GM21367 (cell line): ENCODE results near the gene ZP4.

ENCODE experiments used
- ATAC-seq: cut with Tn5 transposase; IDR thresholded peaks from one replicate; pipeline ENCODE4 v1.9.1; 2021; ENCODE audit not compliant: unreplicated experiment

ZP4 gene, protein sequence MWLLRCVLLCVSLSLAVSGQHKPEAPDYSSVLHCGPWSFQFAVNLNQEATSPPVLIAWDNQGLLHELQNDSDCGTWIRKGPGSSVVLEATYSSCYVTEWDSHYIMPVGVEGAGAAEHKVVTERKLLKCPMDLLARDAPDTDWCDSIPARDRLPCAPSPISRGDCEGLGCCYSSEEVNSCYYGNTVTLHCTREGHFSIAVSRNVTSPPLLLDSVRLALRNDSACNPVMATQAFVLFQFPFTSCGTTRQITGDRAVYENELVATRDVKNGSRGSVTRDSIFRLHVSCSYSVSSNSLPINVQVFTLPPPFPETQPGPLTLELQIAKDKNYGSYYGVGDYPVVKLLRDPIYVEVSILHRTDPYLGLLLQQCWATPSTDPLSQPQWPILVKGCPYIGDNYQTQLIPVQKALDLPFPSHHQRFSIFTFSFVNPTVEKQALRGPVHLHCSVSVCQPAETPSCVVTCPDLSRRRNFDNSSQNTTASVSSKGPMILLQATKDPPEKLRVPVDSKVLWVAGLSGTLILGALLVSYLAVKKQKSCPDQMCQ

DNA sequence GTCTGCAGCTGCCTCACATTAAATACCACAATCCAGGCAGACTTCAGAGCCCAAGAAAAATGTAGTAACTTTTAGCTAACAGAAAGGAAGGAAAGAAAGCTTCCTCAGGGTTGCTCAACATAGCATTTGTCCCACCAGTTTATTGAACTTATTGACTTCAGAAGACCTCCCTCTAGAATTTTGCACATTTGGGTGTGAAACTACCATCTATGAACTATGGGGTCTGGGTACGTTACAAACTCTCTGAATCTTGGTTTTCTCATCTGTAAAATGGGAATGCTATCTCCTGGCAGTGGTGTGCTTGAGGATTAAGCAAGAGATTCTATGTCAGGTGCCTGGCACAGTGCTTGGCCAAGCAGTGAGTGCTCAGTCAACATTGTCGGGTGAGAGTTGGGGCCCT lies at the start of gene ZP4:
TSS of gene ZP4 (minus strand) at position 101 of the 400 bp plus-strand sequence. CDS start 287 bp downstream, outside the sequence.
- no peak for ATAC-seq

- no peak for ATAC-seq
Measured at GRCh38 chr1:237938553-237938952, 47.8 kb upstream of the ZP4 start.

GRCh38 chr1:237938068-237938467 lies 47.3 kb upstream of the ZP4 start:
- no peak for ATAC-seq

- ATAC-seq, result no peak
Measured at GRCh38 chr1:237932816-237933215, 42.1 kb upstream of the ZP4 start.

DNA sequence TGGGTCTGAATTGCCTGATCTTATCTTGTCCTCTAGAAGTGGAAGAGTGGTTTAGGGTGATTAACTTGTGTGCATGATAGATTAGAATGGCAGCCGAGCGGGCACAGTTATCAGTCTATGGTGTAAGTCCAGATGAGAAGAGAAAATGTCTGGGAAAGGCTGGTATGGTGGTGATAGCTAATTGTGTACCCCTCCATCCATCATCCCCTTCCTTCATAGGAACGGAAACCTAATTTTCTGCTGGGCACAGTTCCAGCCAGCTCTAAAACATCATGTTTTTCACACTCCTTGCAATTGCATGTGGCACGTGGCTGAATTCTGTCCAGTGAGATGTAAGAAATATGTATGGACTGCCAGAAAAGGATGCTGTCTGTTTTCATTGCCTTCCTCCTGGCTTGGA lies 40.9 kb upstream of the ZP4 start:
- no peak for ATAC-seq

DNA sequence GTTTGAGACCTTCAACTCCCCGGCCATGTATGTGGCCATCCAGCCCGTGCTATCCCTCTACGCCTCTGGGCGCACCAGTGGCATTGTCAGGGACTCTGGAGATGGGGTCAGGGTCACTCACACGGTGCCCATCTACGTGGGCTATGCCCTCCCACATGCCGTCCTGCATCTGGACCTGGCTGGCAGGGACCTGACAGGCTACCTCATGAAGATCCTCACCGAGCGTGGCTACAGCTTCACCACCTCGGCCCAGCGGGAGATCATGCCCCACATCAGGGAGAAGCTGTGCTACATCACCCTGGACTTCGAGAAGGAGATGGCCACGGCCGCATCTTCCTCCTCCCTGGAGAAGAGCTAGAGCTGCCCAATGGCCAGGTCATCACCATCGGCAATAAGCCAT lies 36.5 kb upstream of the ZP4 start:
- no peak for ATAC-seq

- ATAC-seq, result no peak
Measured at GRCh38 chr1:237921306-237921705, 30.6 kb upstream of the ZP4 start.

DNA sequence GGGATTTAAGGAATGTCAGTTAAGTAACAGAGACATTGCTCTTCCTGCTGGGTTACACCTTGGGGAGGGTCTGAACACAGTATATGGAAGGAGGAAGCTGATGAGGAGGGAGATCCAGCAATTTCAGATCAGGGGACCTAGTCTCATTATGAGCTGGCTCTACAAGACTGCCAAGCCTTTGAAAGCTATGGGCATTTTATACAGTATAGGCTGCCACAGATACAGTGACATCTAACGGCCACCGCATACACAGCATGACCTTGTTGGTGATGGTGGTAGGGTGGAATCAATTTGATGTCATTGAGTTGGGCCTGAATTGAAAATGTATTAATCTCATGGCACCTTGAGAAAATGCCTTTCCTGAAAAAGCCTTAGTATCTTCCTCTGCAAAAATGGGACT lies 22.6 kb upstream of the ZP4 start:
- no peak for ATAC-seq

DNA sequence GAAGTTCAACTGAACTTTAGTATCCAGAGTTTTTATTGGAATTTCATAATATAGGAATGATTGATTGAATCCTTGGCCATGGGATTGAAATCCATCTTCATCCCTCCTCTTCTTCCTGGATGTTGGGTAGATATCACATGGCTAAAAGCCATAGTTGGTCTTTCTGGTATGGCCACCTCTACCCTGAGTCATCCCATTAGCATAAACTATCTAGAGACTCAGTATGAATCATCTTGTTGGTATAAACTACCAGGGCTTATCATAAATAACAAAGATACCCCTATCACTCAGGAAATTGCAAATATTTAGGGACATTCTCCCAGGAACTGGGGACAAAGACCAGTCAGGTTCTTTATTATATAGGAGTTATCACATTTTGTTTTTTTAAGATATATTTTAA lies 21.2 kb upstream of the ZP4 start:
- no peak for ATAC-seq

GRCh38 chr1:237910834-237911233 lies 20.1 kb upstream of the ZP4 start:
- no peak for ATAC-seq

- ATAC-seq, result no peak
Measured at GRCh38 chr1:237903961-237904360, 13.2 kb upstream of the ZP4 start.

- no peak for ATAC-seq
Measured at GRCh38 chr1:237902960-237903743, 12.4 kb upstream of the ZP4 start.

DNA sequence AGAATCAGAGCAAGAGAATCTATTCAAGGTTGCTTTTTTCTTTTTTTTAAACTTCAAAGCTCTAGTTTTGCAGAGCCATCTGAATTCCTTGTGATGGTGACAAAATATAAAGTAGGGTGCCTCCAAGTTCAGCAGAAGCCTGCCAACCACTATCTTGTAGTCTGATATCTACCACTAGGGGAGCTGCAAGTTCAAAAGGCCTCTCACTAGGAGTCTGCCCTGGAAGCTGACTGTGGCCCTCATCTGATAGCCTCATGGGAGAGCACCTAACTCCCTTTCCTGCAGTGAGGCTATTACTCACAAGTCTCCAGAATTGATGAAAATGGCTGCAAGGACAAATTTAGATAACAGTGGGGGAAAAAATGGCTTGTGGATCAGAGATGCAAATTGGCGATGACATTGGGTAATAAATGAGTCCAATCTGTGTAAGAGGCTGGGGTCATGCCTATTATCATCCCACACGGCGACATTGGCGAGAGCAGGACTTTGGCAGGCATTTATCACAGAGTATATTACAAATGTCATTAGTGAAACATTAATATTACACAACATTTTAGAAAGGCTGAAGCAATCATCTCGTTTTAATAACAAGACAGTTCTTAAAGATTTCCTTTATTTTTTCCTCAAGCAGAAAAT lies 10.7 kb upstream of the ZP4 start:
- ATAC-seq, result no peak

GRCh38 chr1:237895630-237896029 lies 4.9 kb upstream of the ZP4 start:
- no peak for ATAC-seq

- ATAC-seq, result no peak
Measured at GRCh38 chr1:237894131-237894530, 3.4 kb upstream of the ZP4 start.

DNA sequence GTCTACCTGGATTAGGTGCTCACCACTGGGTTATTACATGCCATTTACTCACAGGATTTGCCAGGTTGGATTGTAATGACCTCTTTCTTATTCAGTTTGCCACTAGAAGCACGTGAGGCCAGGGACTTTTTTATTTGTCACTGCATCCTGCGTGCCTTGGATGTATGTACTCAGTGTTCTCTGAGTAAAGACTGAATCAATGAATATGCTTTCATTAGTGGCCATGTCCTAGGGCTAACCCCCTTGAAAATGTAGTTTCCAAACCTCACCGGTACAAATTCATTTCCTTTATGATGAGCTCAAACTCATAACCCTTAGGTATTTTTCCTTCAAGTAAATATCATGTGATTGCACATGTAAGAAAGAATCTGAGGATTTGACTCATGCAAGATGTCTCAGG lies 1.3 kb upstream of the ZP4 start:
- ATAC-seq, result no peak

DNA sequence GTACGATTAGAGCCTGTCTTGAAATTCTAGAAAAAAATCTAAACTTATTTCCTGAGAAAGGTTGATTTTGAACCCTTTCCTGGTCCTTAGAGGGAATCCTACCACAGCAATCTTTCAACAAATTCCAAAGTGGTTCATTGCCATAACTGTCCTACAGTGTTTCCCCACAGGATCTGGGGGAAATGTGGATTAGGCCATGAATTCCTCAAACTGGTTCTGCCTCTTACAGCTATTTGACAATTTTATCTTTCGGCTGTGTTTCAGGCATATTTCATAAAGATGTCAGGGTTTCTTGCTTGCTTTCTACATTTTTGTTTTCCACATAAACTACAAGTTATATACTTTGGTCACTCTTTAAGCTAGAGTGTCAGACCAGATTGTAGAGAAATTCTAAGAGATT lies 544 bp upstream of the ZP4 start:
- ATAC-seq, result no peak

DNA sequence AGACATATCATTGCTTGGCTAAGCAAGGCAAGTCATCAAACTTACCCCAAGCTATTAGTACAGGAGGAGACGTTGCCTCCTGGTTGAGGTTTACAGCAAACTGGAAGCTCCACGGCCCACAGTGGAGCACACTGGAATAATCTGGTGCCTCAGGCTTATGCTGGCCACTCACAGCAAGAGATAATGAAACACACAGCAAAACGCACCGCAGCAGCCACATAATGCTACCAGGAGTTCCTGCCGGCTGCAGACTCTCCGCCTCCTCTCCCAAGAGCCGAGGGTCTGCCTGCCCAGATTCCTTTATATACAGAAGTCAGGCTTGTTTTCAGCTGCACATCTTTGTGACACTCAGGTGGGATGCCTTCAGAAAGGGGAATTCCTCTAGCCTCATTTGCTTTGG lies 306 bp downstream of the ZP4 start:
- no peak for ATAC-seq

DNA sequence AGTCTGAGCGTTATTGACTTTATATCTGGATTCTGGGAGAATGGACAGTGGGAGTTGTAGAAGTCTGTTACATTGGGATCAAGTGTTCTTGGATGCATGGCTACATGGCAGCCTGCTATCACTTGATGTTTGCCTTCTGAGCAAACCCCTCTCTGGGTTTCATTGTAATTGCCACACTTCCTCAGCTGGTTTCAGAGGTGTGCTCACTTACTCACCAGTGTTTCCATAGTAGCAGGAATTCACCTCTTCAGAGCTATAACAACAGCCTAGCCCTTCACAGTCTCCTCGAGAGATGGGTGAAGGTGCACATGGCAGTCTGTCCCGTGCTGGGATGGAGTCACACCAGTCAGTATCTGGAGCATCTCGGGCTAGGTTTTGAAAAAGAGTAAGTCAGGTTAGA lies 2.6 kb downstream of the ZP4 start:
- ATAC-seq, result no peak

DNA sequence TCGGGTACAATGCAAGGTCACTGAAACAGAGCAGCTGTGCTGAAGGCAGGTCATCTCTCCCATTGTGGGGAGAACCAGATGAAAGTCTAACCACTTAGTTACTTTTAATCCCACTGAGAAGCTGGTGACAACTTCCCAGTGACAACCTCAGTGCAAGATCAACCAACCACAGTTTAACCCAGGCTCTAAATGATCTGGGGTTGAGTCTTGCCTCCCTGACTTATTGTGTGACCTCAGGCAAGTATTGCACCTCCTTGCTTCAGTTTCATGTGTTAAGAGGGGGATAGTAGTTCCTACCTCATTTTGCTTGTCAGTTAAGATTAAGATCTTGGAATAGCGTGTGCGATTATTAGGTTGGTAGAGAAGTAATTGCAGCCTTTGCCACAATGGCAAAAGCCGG lies 3.2 kb downstream of the ZP4 start:
- no peak for ATAC-seq

DNA sequence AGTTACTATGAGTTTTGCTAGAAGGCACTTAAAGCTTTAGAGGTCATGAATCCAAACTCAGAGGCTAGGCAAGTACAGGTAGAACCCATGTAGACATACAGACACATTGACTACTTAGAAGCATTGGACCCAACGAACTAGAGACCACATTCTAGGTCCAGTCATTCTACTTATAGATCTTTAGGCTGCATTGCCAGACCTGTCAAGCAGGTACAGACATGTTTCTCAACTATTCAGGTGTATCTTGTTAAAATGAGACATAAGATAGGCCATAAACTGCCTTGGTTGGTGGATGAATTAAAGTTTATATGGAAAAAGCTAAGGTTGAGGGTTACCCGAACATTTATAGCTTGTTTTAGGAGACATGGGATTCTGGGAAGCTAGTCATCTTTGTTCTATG lies 6.5 kb downstream of the ZP4 start:
- ATAC-seq, result no peak

DNA sequence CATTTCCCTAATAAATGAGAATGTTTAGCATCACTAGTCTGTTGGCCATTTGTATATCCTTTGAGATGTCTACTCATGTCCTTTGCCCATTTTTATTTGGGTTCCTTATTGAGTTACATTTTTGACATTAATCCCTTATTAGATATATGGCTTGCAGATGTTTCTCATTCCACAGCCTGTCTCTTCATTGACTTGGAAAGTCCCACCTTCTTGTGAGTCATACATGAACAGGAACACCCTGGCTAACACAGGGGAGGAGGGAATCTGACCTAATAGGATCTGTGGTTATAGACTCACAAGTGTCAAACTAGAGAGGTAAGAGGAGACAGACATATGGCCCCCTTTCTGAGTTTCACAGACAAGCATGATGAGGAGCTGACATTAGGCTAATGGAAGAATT lies 11.5 kb downstream of the ZP4 start:
- ATAC-seq, result no peak
